Urinary bladder (tissue), 4 donors: ENCODE data around the gene FMNL1. TPM values are rescaled to one million over a fixed set of nuclear protein-coding genes. Genes with fewer than 3 reads are reported as not detected.

Experiments used
- DNase-seq: peaks from one replicate; pipeline ENCODE4 v3.0.0-alpha.2; 2015; ENCODE audit errors: extremely low spot score
- H3K27ac ChIP-seq: one replicate; pipeline ENCODE4 v1.5.1; 2013; ENCODE audit warnings: low read depth, mild to moderate bottlenecking, moderate library complexity
- H3K36me3 ChIP-seq: one replicate; pipeline ENCODE4 v1.6.1; 2013; ENCODE audit warnings: mild to moderate bottlenecking, moderate library complexity; ENCODE audit not compliant: insufficient read depth
- H3K4me1 ChIP-seq: one replicate; pipeline ENCODE4 v1.6.1; 2013; ENCODE audit warnings: mild to moderate bottlenecking, moderate library complexity; ENCODE audit not compliant: insufficient read depth
- H3K4me3 ChIP-seq: one replicate; pipeline ENCODE4 v1.5.1; 2013; ENCODE audit warnings: low read depth, low read length
- WGBS: extraction: QIAGEN DNeasy Blood & Tissue Kit; methylation state at CpG from one replicate; pipeline ENCODE4 v1.1.7; 2013; 5-methylcytosine and 5-hydroxymethylcytosine counted together
- polyA plus RNA-seq: library from polyadenylated mRNA; stranded (reverse); fragments of 200-250 nt; gene quantifications from one replicate; pipeline ENCODE4 v1.2.3, GENCODE V29; 2013
- total RNA-seq: library from RNA; depleted of rRNA; stranded (reverse); fragments of >200 nt; gene quantifications from one replicate; pipeline ENCODE4 v1.2.3, GENCODE V29; 2014
- donor health status: healthy with polysubstance abuse.
- donor health status: healthy.

FMNL1 gene
- total and polyA plus RNA-seq, 2 donors, result 3.1 to 10.8 TPM

DNA sequence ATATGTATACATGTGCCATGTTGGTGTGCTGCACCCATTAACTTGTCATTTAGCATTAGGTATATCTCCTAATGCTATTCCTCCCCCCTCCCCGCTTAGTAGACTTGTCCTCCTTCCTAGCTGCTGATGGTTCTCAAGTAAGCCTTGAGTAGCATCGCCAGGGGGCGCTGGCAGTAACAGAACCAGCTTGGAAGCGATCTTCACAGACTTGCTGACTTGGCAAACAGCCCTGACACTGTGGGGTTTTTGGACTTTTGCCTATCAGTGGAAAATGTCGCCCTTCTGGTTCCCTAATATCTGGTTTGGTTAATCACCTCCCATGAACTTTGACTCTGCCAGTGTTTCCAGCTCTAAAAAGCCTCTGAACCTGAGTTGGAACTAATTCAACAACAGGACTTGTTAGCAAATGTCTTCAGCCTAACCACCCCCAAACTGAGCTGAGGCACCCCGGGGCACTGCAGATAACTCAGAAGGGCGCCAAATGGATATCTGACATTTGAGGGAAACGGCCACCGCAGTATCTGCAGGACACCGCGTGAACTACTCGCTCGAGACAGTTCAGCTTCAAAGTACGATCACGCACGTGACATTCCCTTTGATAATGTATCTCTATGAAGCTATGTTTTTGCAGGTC is 55.6 kb downstream of the FMNL1 start:
- Histone ChIP-seq H3K4me1 (no peaks in the 10 kb centered on the region), H3K4me3 (no peak overlapping the region), H3K36me3 (no peaks in the 10 kb centered on the region), H3K27ac (no peak overlapping the region)
- peak; percentile 72 for DNase-seq
- 31% methylated on average over 16 of the region's 16 CpGs for WGBS

DNA sequence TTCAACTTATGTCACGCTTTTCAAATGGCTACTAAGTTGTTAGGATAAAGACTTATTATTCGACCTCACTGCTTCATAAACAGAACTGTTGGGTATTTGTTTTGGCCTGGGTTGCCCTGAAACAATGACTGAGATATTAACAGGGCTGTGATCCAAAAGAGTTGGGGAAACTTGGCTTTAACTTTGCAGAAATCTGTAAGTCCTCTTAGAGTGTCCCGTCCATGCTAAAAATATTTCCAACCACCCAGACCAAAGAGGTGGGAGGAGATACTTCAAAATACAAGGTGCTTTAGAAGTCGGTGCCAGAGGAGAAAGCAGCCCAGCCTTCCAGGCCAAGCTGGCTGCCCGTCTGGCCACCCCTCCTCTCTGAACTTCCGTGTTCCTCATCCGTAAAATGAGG is 56.3 kb downstream of the FMNL1 start:
- WGBS, result 16% methylated on average over 7 of the region's 7 CpGs
- Histone ChIP-seq H3K4me3 (no peak overlapping the region), H3K4me1 (no peaks in the 10 kb centered on the region), H3K36me3 (no peaks in the 10 kb centered on the region), H3K27ac (no peak overlapping the region)
- no peak for DNase-seq

DNA sequence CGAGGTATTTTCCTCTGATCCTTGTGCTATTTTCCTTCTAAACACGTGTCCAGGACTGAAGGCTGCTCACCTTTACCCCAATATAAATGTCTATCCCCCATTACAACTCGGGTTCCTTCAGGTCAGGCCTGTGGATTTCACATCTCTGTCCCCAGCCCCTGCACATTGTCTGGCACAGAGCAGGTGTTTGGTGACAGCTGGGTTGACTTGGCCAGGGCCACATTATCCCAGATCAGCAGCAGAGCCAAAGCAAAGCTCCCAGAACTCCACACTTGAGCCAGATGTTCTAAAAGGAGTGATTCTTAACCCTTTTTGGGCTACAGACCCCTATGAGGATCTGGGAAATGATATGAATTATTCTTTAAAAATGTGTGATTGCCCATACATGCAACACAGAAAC is 58.2 kb downstream of the FMNL1 start:
- 45% methylated on average over 3 of the region's 3 CpGs for WGBS
- H3K4me3 ChIP-seq, result no peak overlapping the region

DNA sequence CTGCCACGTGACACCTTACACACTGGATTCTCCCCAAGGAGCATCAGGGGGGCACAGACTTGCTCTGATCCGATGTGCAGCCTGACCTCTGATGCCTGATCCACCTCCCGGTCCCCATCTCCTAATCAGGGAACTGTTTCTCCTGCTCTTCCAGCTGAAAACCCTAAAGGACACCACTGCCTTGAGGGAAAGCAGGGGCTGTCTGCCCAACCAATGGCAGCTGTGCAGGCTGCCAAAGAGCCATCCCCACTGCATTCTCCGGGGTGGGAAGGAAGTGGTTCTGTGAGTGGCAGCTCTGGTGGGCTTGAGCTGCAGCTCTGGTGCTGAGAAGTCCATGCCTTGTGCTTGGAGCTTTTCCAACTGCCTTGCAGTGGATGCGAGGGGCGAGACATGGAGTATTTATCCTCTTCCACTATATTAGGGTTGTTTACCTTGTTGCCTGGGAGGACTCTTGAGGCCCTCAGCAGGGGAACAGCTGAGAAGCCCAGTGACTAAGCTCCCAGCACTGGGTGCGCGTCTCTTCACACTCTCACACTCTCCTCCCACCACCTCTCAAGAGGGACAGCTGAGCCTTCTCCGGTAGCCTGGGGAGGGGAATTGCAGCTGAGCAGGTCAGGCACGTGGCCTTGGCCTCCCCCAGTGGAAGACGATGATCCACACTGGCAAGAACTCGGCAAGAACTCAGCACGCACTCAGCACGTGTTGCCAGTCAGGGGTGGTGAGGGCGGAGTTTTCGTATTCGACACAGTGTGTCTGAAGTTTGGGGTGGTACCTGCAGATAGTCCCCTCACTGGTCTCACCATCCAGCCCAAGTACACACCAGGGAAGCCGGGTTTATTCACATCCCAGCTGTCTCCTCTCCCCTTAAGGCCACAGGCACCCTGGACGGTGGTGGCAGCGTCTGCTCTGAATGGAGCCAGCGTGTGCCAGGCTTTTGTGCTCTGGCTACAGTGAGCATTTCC is 61.3 kb downstream of the FMNL1 start:
- DNase-seq, result no peak
- no peak overlapping the region for H3K27ac ChIP-seq
- no peaks in the 10 kb centered on the region for H3K36me3 ChIP-seq
- H3K4me1 ChIP-seq, result no peaks in the 10 kb centered on the region
- H3K4me3 ChIP-seq, result no peak overlapping the region
- 46% methylated on average over 21 of the region's 21 CpGs for WGBS

More for the DNA sequence above, 58.2 kb downstream of the FMNL1 start:
- H3K27ac ChIP-seq, result no peak overlapping the region
- no peak for DNase-seq
- H3K4me1 ChIP-seq, result no peaks in the 10 kb centered on the region
- no peaks in the 10 kb centered on the region for H3K36me3 ChIP-seq

DNA sequence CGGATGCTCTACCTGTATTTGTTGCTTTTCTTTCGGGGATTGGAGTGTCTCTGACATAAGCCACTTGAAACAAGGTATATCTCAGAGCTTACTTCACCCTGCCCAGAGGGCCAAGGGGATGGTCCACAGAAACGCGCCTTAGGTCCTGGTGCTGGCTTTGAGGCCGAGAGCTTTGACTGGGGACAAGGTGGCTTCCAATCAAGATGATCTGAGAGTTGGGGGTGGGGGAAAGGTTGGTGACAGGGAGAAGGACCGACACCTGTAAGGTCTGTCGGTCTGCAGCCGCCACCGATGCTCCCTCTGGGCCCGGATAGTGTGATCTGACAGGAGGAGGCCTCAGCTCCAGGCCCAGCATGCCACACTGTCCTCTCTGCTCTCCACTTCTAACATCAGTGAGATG is 62.0 kb downstream of the FMNL1 start:
- Histone ChIP-seq H3K4me3 (no peak overlapping the region), H3K4me1 (no peaks in the 10 kb centered on the region), H3K27ac (no peak overlapping the region), H3K36me3 (no peaks in the 10 kb centered on the region)
- DNase-seq, result no peak
- WGBS, result 84% methylated on average over 10 of the region's 10 CpGs

DNA sequence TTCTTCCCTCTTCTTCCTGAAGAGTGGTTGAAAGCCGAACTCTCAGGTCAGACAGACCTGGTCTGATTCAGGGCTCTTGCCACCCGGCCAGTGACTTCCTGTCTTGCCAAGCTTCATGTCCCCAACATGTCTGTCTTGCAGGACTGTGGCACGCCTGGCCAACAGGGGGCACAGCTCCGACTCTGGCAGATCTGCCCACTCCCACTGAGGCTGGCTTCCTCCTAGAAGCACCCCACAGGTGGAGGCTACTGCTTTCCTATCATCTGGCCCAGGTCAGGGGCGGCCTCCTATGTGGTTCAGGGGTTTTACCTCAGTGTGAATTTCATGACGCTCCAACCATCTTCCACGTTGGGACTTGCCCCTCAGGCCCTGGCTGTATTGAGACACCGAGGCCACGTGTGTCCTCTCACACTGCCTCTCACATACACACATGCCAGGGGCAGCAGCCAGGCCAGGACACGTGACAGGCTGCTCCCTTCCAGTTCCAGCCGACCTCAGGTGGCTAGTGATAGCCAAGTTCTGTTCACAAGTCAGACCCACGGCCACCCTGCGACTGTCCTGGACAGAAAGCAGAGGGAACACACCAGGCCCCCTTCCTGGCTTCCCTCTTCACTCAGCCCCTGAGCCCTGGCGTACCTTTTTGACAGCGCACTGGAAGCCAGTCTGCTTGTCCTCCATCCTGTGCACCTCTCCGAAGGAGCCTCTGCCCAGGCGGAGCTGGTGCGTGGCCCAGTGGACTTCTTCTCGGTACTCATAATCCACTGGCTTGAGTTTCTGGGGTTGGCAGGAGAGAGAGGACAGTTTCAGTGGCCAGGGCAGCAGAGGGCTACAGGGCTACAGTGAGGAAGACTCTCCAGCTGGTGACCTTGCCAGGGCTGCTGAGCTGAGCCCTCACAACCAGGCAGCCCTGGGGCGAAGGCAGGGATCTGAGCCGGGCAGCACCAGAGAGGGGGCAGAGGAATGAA is 62.8 kb downstream of the FMNL1 start:
- no peak for DNase-seq
- no peak overlapping the region for H3K4me3 ChIP-seq
- 83% methylated on average over 21 of the region's 21 CpGs for WGBS
- no peaks in the 10 kb centered on the region for H3K36me3 ChIP-seq
- no peak overlapping the region for H3K27ac ChIP-seq
- no peaks in the 10 kb centered on the region for H3K4me1 ChIP-seq

DNA sequence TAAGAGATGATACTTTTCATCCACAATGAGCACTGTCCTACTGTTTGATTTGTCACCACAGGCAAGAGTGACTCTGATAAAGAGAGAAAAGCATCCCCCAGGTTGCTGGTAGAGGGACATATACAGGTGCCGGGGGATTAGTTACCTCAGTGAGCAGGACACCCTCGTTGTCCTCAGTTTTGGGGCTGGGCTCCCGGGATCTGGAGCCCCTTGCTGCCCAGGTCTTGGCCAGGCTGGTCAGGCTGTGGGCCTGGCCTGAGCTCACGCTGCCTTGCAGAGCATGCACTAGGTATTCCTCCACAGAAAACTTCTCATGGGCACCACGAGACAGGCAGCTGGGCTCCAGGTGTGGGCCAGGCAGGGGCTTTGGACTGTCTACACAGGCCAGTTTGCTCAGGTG is 64.6 kb downstream of the FMNL1 start:
- Histone ChIP-seq H3K27ac (no peak overlapping the region), H3K4me3 (no peak overlapping the region), H3K4me1 (no peaks in the 10 kb centered on the region), H3K36me3 (no peaks in the 10 kb centered on the region)
- no peak for DNase-seq
- WGBS, result 92% methylated on average over 5 of the region's 5 CpGs

DNA sequence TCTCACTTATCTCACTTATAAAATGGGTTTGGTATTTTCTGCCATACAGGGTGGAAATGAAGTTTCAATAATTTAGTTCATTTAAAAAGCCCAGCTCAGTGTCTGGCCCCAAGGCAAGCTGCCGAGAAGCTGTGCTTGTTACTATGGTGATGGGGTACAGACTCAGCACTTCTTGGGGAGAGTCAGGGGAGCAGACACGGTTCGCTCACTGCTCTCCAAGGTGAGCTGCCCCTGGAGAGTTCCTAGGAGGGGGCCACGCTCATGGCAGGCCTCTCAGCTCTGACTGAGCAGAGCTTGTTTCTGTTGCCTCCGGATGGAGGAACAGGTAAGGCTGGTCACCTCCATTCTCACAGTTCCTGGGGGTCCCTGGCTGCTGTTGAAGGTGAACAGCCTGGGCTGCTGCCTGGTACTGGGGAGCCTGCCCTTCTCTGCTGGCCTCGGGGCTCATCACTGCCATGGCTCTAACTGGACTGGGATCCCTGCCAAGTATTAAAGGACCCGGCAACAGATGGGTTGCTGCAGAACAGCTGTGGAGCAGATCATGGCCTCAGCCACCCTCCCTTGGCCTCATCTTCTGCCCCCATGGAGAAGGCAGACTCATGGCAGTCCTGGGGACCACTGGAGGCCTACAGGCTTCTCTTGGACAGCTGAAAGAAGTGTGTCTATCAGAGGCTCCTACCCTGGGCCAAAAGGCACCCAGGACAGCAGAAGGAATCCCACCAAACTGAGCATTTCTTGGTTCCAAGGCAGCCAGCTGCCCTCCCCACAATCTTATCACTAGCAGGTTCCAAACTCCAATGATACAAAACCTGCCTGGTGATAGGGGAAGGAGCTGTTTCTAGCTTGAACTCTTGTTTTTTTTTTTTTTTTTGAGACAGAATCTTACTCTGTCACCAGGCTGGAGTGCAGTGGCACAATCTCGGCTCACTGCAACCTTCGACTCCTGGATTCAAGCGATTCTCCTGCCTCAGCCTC is 66.1 kb downstream of the FMNL1 start:
- no peak for DNase-seq
- no peak overlapping the region for H3K4me3 ChIP-seq
- no peak overlapping the region for H3K27ac ChIP-seq
- H3K36me3 ChIP-seq, result no peaks in the 10 kb centered on the region
- 62% methylated on average over 10 of the region's 10 CpGs for WGBS
- H3K4me1 ChIP-seq, result peaks cover 2% of the 10 kb centered on the region

DNA sequence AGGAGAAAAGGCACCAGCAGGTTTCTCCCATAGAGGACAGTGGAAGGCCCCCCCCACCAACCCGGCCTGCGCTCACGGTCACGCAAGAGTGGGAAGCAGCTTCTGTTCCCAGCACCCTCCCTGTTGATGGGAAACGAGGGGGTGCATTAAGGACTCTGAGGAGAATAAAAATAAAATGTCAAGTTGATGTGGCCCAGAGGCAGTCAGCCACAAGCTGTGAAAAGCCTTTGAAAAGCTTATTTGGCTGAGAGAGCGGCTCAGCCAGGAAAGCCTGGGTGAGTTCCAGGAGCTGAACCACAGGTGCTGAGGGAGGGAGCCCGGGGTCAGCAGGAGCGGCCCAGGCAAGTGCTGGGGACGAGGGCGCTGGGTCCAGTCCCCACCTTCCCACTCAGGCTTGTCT is 67.1 kb downstream of the FMNL1 start:
- 66% methylated on average over 10 of the region's 10 CpGs for WGBS
- no peak overlapping the region for H3K27ac ChIP-seq

DNA sequence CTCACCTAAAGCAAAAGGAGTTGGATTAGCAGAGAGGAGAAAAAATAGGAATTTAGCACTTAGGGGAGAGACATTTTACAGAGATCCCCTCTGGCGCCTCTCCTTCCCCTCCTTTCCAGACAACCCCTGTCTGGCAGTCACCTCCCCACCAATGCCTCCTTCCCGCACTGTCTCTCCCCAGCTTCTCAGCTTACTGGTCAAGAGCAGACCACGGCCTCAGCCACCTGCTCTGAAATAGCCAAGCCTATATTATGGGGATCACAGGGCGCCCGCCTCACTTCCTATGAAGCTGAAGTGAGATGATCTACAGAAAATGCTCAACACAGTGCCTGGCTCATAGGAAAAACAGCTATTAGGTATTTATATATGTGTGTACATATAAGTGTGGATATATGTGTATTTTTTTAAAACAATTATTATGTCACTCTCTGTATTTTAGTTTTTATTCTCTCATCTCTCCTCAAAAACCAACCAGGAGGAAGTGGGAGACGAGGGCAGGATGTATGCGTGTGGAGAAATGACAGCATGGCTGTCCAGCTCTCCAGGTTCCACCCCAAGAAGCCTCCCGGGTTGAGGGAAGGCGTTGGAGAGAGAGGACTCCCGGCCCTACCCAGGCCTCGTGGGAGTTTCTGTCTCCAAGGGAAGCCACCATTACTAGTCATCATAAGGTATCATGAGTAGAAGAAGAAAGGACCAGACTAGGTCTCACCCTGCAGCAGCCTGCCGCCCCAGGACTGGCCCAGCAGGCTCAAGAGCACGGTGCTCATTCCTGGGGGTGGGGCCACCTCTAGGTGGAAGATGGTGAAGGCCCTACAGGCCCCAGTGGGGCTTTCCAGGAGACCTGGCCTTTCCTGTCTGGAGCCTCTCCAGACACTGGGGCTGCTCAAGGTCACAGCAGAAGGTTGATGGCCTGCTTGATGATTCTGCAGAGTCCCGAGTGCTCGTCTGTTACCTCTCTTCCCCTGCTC is 67.9 kb downstream of the FMNL1 start:
- no peak for DNase-seq
- WGBS, result 78% methylated on average over 15 of the region's 15 CpGs
- H3K4me3 ChIP-seq, result no peak overlapping the region
- H3K4me1 ChIP-seq, result peaks cover 4% of the 10 kb centered on the region
- H3K27ac ChIP-seq, result no peak overlapping the region
- H3K36me3 ChIP-seq, result no peaks in the 10 kb centered on the region

More for the DNA sequence above, 67.1 kb downstream of the FMNL1 start:
- no peak overlapping the region for H3K4me3 ChIP-seq
- DNase-seq, result no peak
- no peaks in the 10 kb centered on the region for H3K36me3 ChIP-seq
- H3K4me1 ChIP-seq, result peaks cover 4% of the 10 kb centered on the region

DNA sequence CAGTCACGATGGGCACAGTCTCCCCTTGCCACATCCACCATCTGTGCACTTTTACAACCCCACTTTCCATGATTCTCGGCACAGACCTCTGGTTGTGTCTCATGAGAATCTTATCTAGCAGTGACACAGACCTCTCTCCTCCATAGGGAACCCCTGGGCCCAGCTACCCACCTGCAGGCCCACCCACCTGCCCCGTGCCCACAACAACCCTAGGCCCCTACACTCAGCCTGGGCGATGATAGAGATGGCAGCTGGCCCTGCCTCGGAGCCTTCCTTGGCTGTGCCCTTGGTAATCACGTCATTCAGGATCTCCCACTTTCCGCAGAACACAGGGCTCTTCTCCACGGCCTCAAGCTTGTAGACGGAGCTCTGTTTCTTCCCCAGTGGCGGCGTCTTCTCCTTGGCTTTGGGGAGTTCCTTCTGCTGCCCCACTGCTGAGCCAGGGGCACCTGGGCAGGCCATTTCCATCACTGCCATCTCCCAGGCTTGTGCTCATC is 68.6 kb downstream of the FMNL1 start:
- no peak overlapping the region for H3K4me3 ChIP-seq
- no peaks in the 10 kb centered on the region for H3K36me3 ChIP-seq
- 92% methylated on average over 11 of the region's 11 CpGs for WGBS
- no peak for DNase-seq
- H3K27ac ChIP-seq, result no peak overlapping the region
- H3K4me1 ChIP-seq, result peaks cover 4% of the 10 kb centered on the region
